NCI-H774 (cell line): ENCODE data around the gene TBRG1.
A peak's percentile ranks its signal among the peaks of the same experiment; 100 is the strongest.

Experiments used
- DNase-seq: peaks from one replicate; lab custom pipeline; 2025; lab: John Stamatoyannopoulos, UW

Gene TBRG1

DNA sequence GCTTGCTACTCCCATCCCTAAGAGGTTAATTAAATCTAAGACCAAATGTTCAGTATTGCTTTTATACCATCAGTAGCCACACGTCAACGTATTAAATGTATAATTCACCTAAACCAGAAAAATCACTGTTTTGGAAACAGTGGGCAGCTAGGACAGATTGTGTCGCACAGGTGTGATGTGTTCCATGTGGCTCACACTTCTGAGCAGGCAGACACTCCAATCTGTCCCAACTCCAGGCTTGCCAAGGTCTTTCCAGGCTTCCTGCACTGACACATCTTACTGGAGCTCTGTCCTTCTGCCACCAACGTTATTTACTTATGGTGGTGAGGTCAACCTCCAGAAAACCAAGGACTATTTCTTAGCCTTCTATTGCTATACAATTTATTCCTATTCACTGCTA lies 39.4 kb downstream of the TBRG1 start:
- DNase-seq = no peak

DNA sequence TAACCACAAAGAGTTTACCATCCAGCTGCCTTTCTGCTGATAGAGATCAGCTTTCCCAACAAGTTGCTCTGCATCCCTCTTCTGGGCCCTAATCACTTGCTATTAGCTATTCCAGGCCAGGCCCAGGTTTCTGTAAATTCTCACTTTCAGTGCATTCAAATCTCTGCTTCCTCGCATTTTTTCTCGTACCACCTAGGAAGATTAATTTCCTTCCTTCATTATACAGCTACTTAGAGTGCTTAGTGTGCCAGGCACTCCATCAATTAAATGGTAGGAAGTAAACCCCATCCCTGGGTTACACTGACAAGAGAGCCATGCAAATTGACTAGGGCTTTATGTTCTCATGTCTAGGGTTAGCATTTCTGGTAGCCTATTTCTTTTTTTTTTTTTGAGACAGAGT lies 41.2 kb downstream of the TBRG1 start:
- no peak for DNase-seq

DNA sequence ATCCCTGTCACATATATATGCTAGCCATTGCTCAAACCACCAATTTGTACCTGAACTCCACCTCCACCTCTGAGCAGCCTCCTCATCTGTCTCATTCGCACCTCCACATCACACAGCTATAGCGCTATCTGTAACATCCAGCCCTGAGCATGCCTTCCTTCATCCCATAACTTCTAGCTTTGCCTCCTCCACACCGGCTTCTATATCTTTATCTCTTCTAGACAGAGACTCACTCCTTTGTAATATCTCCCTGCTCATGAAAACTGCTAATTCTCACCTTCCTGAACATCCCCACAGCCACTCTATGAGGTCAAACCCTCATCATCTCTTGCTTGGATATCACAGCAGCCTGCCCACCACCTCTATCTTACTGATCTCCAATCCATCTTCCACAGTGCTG lies 44.9 kb downstream of the TBRG1 start:
- no peak for DNase-seq

DNA sequence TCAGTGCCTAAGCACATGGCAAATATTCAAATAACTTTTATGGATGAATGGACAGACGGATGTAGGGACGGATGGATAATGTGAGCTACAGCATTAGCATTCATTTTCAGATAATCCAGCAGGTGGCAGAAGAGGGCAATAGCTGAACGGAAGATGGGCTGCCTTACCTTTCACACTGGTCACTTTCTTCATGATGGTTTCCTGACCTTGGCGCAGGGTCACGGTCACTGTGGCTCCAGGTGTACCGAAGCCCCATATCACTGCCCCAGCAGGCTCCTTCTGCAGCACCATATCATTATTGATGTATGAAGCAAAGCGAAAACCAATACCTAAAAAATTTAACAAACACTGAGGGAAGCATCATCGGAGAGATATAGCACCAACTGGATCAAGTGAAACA lies 46.5 kb downstream of the TBRG1 start:
- DNase-seq = peak; percentile 12

DNA sequence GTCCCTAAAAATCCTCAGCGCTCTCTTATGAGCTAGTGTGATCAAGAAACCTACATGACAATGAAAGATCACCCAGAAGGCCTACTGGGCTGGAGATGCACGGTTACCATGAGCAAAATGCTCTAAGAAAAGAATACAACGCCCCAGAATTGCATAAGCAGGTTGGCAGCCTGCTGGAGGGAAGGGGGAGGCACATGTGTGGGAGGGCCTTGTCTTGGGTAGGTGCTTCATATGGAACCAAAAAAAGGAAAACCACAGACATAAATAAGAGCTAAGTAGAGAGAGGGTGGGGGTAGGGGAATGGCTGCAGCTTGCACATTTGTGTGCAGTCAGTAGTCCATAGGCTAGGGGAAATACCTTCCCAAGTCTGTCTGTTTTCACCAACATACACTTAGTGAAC lies 48.1 kb downstream of the TBRG1 start:
- no peak for DNase-seq

DNA sequence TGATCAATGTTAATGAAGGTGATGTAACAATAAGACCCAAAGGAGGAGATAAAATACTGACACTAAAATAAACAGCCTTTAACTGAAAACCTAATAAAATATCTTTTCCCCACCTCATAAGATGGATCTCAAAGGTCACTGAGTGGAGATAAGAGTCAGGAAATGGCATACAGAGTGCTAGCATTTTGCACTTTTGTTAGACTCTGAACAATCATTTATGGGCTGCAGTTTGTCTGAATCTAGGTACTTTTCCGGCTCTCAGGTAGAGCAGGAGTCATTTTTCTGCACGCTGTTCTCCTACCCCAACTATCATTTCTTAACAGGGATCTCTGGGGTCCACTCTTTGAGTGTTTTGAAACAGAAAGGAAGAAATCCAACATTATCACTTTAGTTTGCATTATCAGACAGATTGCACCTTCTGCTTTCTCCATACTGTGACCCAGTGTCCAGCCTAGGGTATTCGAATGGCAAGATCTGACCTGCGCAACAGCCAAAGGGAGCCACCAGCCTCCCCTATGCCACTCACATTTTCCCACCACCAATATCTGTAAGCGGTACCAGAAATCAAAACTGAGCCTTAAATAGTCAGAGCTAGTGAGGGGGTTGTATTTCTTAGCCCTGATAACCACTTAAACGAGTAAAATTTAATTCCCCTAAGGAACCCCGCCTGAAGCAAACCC lies 50.0 kb downstream of the TBRG1 start:
- no peak for DNase-seq

DNA sequence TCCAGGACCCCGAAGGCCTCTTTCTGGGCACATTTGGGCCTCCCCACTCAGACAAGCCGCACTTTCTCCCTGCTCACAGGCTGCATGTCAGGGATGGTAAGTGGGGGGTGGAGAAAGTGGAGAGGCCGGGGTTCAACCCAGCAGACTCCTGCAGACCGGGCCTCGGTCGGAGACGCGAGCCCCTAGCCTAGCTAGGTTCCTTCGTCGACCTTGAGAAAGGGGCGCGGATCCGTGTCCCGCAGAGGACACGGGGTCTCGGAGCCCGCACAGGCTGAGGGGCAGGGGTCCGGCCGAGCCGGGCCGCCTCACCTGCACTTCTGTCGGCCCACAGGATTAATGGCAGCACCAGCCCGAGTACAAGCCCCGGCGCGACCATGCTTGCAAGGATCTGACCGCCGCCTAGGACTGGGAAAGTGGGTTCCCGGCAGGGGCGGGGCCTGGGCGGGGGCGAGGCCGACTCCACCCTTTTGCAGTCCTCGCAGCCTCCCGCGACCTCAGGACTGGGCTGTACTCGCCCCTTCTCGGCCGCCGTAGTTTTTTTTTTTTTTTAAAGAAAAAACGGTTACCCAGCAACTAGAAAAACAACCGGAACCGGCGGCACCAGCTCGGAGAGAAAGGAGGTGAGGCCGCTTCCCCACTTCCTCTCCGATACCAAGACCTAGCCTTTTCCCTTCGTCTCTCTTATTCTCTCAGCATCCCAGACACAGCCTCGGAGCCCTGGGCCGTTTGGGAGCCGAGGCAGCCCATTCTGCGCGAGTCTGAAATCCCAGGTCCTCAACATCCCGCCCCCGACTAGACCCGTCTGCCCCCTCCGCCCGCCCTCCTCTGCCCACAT lies 50.9 kb downstream of the TBRG1 start, which contains the start of the genes SIAE and SPA17:
TSS of gene SIAE (minus strand) at position 407 of the 835 bp plus-strand sequence. CDS start at position 376, 31 bp downstream.
TSS of gene SPA17 (plus strand) at position 572 of the 835 bp plus-strand sequence. CDS start 1,361 bp downstream, outside the sequence.
- DNase-seq = peak; percentile 89

DNA sequence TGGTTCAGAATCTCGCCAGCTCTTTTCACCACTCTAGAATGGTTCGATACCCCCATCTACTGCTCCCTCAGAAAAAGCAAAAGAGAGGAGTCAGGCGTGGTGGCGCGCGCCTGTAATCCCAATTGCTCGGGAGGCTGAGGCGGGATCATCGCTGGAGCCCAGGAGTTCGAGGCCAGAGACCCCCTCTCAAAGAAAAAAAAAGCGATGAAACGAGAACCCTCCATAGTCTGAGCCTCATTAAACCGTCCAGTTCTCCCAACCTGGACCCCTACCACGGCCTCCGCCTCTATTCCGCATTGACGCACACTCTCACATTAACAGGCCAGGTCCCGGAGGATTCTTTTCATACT lies 51.5 kb downstream of the TBRG1 start:
- DNase-seq = no peak

DNA sequence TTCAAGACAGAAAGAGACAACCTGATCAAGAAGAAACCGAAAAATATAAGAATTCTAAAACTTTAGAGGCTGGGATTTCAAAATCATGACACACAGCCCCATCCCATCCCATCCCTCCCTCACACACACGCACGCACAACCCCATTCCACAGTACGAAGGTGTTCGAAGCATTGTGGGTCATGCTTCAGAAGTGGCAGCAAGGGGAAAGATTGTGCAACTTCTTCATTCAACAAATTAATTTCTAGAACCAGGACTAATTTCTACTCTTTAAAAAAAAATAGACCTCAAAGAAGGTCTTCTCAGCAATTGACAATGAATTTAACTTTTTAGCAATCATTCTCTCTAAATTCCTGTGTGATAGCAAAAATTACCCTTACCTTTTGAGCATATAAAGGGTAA lies 51.9 kb downstream of the TBRG1 start:
- no peak for DNase-seq

DNA sequence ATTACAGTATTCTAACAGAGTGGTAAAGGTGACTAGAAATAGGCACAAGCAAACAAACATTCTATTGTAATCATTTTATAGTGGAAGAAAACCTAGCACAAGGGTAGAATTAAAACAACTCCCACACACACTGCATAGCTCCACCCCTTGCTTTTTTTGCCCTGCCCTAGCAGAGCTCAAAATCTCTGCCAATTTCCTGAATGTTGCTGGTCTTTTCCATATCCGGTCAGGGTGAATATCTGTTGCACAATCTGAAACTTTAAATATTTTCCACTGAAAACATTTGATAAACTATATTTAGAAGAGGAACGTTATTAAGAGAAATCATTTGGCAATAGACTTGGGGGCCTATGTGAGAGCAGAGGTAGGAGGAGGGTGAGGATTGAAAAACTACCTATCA lies 53.7 kb downstream of the TBRG1 start:
- DNase-seq = no peak

DNA sequence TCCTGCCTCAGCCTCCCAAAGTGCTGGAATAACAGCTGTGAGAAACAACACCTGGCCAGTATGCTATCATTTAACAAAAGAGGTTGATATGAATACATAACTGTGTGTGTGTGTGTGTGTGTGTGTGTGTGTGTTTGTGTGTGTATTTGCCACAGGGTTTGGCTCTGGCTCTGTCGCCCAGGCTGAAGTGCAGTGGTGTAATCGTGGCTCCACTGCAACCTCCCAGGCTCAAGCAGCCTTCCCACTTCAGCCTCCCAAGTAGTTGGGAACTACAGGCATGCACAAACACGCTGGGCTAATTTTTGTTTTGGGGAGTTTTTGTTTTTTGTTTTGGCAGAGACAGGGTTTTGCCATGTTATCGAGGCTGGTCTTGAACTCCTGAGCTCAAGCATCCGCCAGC lies 55.8 kb downstream of the TBRG1 start:
- no peak for DNase-seq

DNA sequence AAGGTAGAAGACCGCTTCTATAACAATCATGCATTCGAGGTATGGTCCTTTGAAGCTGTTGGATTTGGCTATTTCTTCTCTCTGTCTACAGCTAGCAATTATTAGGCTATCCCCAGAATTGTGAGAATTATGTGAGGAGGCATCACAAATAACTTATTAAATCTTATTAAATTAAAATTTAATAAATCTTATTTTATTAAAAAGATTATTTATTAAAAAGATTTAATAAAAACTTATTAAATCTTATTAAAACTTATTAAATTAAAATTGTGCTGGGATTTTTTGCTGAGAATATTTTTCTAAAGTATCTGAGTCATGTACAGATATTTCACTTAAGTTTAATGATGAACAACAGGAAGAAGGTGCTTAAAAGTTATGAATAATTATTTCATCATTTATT lies 58.8 kb downstream of the TBRG1 start:
- DNase-seq = no peak

DNA sequence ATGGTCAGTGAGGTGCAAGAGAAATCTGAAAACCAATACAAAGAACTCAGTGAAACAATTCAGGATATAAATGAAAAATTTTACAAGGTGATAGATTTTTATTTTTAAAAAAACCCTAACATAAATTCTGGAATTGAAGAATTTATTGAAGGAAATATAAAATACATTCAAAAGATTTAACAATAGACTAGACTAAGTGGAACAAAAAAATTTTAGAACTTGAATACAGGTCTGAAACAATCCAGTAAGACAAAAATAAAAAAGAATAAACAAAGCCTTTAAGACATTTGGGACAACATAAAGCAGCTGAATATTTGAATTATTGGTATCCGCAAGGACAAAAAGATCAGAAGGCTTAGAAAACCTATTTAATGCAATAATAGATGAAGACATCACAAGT lies 59.8 kb downstream of the TBRG1 start:
- no peak for DNase-seq
